T-helper 17 cell (primary cell): ENCODE results near the gene DOK3. TPM values are rescaled to one million over a fixed set of nuclear protein-coding genes. Genes with fewer than 3 reads are reported as not detected.

Experiments used
- ATAC-seq: fragments of 150-1000 bp; cut with Tn5 transposase; 2 replicates; pipeline ENCODE4 v1.10.0; 2021; ENCODE audit warnings: mild to moderate bottlenecking, moderate library complexity
- DNase-seq, 3 donors: peaks; one replicate each; pipeline versions ENCODE4 v3.0.0 to v3.0.0-alpha.2; 2020 to 2021
- H3K9me3 ChIP-seq: one replicate; pipeline ENCODE4 v1.7.0; 2013; ENCODE audit warnings: low read length, mild to moderate bottlenecking; ENCODE audit not compliant: control insufficient read depth, poor library complexity, severe bottlenecking
- H3K27ac Mint-ChIP-seq: one replicate; pipeline ENCODE4 v1.8.0; 2022; ENCODE audit warnings: mild to moderate bottlenecking, moderate library complexity, mixed read lengths
- H3K27me3 Mint-ChIP-seq: one replicate; pipeline ENCODE4 v1.8.0; 2022; ENCODE audit warnings: mixed read lengths
- H3K36me3 Mint-ChIP-seq: one replicate; pipeline ENCODE4 v1.8.0; 2022; ENCODE audit warnings: low read depth, mixed read lengths
- H3K4me1 Mint-ChIP-seq: one replicate; pipeline ENCODE4 v1.8.0; 2022; ENCODE audit warnings: mild to moderate bottlenecking, mixed read lengths
- H3K4me3 Mint-ChIP-seq: one replicate; pipeline ENCODE4 v1.8.0; 2022; ENCODE audit warnings: mild to moderate bottlenecking, moderate library complexity, mixed read lengths
- total RNA-seq, 4 donors: library from RNA in 2 of 4; stranded (reverse) in 2 of 4; gene quantifications; one replicate each; pipeline ENCODE4 v1.2.3 and lab custom pipeline; 2022 to 2026

DOK3 gene
- total RNA-seq, 2 donors from 2014 or later, result 5.1 to 8.0 TPM

GRCh38 chr5:177495243-177496060, 14.2 kb downstream of the DOK3 start:
- Mint-ChIP-seq H3K36me3 (peaks cover 4% of the 10 kb centered on the region), H3K4me3 (no peak overlapping the region), H3K4me1 (peaks cover 17% of the 10 kb centered on the region), H3K27me3 (no peaks in the 10 kb centered on the region), H3K27ac (no peak overlapping the region)
- no peak for DNase-seq
- no peaks in the 10 kb centered on the region for H3K9me3 ChIP-seq
- ATAC-seq, result no peak

GRCh38 chr5:177494346-177495195, 15.1 kb downstream of the DOK3 start:
- peaks cover 4% of the 10 kb centered on the region for H3K36me3 Mint-ChIP-seq
- peaks cover 17% of the 10 kb centered on the region for H3K4me1 Mint-ChIP-seq
- ATAC-seq (no peak), DNase-seq (no peak)
- no peak overlapping the region for H3K4me3 Mint-ChIP-seq
- no peaks in the 10 kb centered on the region for H3K27me3 Mint-ChIP-seq
- no peaks in the 10 kb centered on the region for H3K9me3 ChIP-seq
- no peak overlapping the region for H3K27ac Mint-ChIP-seq

DNA sequence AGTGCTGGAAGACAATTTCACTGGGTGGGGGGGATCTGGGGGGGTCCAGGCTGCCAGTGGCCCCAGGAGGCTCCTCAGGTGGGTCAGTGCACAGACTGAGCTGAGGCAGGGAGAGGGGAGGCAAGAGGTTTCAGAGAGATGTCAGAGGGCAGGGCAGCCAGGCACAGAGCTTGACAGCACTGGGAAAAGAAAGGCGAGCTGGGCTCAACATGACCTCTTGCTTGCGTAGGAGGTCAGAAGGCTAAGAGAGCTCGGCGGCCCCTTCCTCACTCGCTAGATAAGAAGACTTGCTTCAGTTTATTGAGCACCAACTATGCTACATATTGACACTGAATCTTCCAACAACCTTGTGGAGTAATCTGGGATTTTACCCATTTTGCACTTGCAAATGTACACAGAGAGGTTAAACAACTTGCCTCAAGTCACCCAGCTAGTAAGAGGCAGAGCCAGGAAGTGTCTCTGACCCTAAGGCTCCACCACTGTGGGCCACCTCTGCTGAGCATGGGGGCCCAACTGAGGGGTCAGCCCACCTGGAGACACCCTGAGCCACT, 15.8 kb downstream of the DOK3 start:
- no peaks in the 10 kb centered on the region for H3K9me3 ChIP-seq
- Mint-ChIP-seq H3K4me3 (no peak overlapping the region), H3K4me1 (peaks cover 17% of the 10 kb centered on the region), H3K27me3 (no peaks in the 10 kb centered on the region), H3K27ac (no peak overlapping the region), H3K36me3 (peaks cover 4% of the 10 kb centered on the region)
- ATAC-seq (no peak), DNase-seq (no peak)

- no peak overlapping the region for H3K27ac Mint-ChIP-seq
These were observed 16.8 kb downstream of the DOK3 start for GRCh38 chr5:177492841-177493240.

DNA sequence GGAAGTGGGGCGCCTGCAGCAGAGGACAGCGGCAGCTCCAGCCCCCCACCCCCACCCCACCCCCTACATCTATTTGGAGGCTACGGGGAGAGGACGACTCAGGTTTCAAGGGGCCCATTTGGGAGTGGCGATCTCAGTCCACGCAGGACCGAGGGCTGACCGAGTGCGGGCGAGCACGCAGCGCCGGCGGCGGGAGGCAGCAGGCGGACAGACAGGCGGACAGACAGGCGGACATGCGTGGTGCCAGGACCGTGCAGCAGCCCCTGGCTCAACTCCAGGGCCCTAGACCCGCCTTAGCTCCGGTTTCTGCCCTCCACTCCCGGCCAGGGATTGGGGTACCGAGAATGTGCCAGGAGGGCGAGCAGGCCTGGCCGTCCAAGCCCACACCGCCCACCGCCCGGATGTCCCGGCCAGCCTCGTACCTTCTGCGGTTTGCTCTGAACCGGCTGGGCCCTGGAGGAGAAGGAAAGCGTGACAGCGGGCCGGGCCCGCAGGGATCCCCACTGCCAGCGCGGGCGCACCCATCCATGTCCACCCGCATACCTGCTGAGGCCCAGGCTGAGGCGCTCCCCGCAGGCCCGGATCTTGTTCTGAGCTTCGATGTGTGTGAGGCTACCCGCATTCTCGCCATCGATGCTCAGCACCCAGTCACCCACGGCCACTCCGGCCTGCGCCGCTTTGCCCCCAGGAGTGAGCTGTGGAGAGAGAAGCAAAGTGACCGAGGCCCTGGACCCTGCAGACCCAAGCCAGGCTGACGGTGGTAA, 17.5 kb downstream of the DOK3 start:
- Mint-ChIP-seq H3K27ac (no peak overlapping the region), H3K36me3 (peaks cover 2% of the 10 kb centered on the region), H3K4me3 (peak overlapping the region; percentile 56), H3K4me1 (peaks cover 8% of the 10 kb centered on the region), H3K27me3 (no peaks in the 10 kb centered on the region)
- H3K9me3 ChIP-seq, result no peaks in the 10 kb centered on the region
- DNase-seq (no peak), ATAC-seq (no peak)

More at GRCh38 chr5:177492841-177493240, 16.8 kb downstream of the DOK3 start:
- ATAC-seq (no peak), DNase-seq (no peak)
- Mint-ChIP-seq H3K27me3 (no peaks in the 10 kb centered on the region), H3K4me3 (peak overlapping the region; percentile 56), H3K36me3 (peaks cover 2% of the 10 kb centered on the region), H3K4me1 (peaks cover 10% of the 10 kb centered on the region)
- H3K9me3 ChIP-seq, result no peaks in the 10 kb centered on the region

- peak in 1 of 3 donors; percentile 25 for DNase-seq
- no peaks in the 10 kb centered on the region for H3K9me3 ChIP-seq
- no peaks in the 10 kb centered on the region for H3K27me3 Mint-ChIP-seq
- peak; percentile 46 for ATAC-seq
- peaks cover 2% of the 10 kb centered on the region for H3K36me3 Mint-ChIP-seq
- no peak overlapping the region for H3K27ac Mint-ChIP-seq
- H3K4me3 Mint-ChIP-seq, result no peak overlapping the region
- peaks cover 8% of the 10 kb centered on the region for H3K4me1 Mint-ChIP-seq
These were observed 18.1 kb downstream of the DOK3 start for GRCh38 chr5:177491429-177491945.

DNA sequence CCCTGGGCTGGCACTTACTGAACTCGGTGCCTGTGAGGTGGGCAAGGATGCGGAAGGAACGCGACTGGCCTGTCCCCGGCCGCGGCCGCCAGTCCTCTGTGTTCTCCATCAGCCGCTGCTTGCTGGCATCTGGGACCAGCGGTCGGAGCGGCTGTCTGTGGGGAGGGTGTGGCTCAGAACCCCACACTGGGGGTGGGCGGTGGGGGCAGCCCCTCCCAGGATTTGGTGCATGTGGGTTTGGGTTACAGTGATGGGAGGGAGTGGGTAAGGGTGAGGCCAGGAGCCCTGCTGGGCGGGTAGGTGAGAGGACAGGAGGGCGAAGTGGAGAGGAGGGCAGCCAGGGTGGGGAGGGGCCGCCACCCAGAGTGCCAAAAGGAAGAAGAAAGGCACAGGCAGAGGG, 18.6 kb downstream of the DOK3 start:
- Mint-ChIP-seq H3K27me3 (no peaks in the 10 kb centered on the region), H3K4me1 (peaks cover 6% of the 10 kb centered on the region), H3K27ac (no peak overlapping the region), H3K4me3 (no peak overlapping the region), H3K36me3 (peaks cover 2% of the 10 kb centered on the region)
- no peaks in the 10 kb centered on the region for H3K9me3 ChIP-seq
- DNase-seq (no peak), ATAC-seq (no peak)

DNA sequence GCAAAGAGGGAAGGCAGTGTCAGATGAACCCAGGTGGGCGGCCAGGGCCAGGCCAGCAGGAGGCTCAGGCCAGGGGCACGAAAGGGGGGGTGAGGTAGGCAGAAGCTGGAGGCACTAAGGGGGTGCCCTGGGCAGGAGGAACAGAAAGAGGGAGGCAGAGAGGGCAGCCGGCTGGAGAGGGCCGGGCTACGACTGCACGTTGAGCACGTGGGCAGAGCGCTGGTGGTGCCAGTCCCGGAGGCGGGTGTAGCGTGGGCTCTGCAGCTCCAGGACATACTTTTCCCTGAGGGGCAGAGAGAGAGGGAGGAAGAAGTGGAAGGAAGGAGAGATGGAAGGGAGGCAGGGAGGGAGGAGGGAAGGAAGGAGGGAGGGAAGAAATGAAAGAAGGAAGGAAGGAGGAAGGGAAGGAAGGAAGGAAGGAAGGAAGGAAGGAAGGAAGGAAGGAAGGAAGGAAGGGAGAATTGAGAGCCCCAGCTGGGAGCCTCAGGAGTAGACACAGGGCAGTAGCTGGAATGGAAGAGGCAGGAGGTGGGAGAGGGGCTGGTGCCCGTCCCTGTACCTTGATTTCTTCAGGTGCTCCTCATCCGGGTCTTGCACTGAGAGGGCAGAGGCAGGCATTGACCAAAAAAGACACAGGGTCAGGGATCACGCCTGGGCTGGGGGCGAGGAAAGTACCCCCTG, 19.2 kb downstream of the DOK3 start:
- Mint-ChIP-seq H3K4me3 (no peak overlapping the region), H3K4me1 (peaks cover 6% of the 10 kb centered on the region), H3K36me3 (peaks cover 2% of the 10 kb centered on the region), H3K27ac (no peak overlapping the region), H3K27me3 (no peaks in the 10 kb centered on the region)
- no peaks in the 10 kb centered on the region for H3K9me3 ChIP-seq
- ATAC-seq (no peak), DNase-seq (no peak)

GRCh38 chr5:177489119-177489716, 20.4 kb downstream of the DOK3 start:
- ATAC-seq (no peak), DNase-seq (no peak)
- H3K27me3 Mint-ChIP-seq, result no peaks in the 10 kb centered on the region
- no peak overlapping the region for H3K27ac Mint-ChIP-seq
- peaks cover 10% of the 10 kb centered on the region for H3K4me1 Mint-ChIP-seq
- peaks cover 2% of the 10 kb centered on the region for H3K36me3 Mint-ChIP-seq
- H3K9me3 ChIP-seq, result no peaks in the 10 kb centered on the region
- H3K4me3 Mint-ChIP-seq, result no peak overlapping the region

GRCh38 chr5:177487975-177488374, 21.7 kb downstream of the DOK3 start:
- Mint-ChIP-seq H3K27me3 (no peaks in the 10 kb centered on the region), H3K4me3 (no peak overlapping the region), H3K4me1 (peaks cover 9% of the 10 kb centered on the region), H3K36me3 (peaks cover 2% of the 10 kb centered on the region), H3K27ac (no peak overlapping the region)
- H3K9me3 ChIP-seq, result no peaks in the 10 kb centered on the region
- ATAC-seq, result no peak
- no peak for DNase-seq

- no peaks in the 10 kb centered on the region for H3K27me3 Mint-ChIP-seq
- peaks cover 4% of the 10 kb centered on the region for H3K4me1 Mint-ChIP-seq
- no peak for ATAC-seq
- H3K4me3 Mint-ChIP-seq, result no peak overlapping the region
- no peak for DNase-seq
- no peak overlapping the region for H3K27ac Mint-ChIP-seq
- H3K36me3 Mint-ChIP-seq, result no peaks in the 10 kb centered on the region
- no peaks in the 10 kb centered on the region for H3K9me3 ChIP-seq
These were observed 22.5 kb downstream of the DOK3 start for GRCh38 chr5:177487144-177487543.

DNA sequence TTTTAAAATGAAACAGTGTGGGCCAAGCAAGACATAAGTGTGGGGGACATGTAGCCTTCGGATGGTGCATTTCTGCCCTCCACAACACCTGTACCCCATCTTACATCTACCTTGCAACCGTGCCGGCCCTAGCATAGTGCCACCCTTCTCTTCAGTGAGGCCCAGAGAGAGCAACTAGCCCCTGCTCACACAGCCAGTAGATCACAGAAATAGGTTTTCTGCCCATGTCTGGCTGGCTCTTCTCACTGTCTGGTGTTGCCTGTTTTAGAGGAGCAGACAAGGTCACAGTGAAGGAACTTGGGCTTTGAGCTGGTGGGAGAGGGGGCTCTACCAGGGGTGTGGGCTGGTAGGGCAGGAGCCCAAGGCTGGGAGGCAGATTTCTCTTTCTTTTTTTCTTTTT, 23.4 kb downstream of the DOK3 start:
- no peak overlapping the region for H3K4me3 Mint-ChIP-seq
- no peak overlapping the region for H3K27ac Mint-ChIP-seq
- DNase-seq, result no peak
- H3K27me3 Mint-ChIP-seq, result no peaks in the 10 kb centered on the region
- peaks cover 4% of the 10 kb centered on the region for H3K4me1 Mint-ChIP-seq
- H3K36me3 Mint-ChIP-seq, result no peaks in the 10 kb centered on the region
- ATAC-seq, result no peak
- H3K9me3 ChIP-seq, result no peaks in the 10 kb centered on the region
